Sciatic nerve (tissue), 2 donors: Measurements from ENCODE around the gene HIRA. TPM values are rescaled to one million over a fixed set of nuclear protein-coding genes. Genes with fewer than 3 reads are reported as not detected.

Source experiments
- ATAC-seq: fragments of 200-7000 bp; cut with Tn5 transposase; one replicate; pipeline ENCODE4 v1.9.1; 2020; ENCODE audit warnings: mild to moderate bottlenecking, moderate library complexity
- DNase-seq: peaks from one replicate; pipeline ENCODE4 v3.0.0-alpha.2; 2020; ENCODE audit warnings: low spot score
- intact Hi-C: fragments of 100-400 bp; cut with DNase I; formaldehyde crosslinking; loops from one replicate; pipeline ENCODE4 v1.14.2; 2022
- total RNA-seq: library from RNA; stranded (reverse); fragmentation: NEBNext Ultra II Directional; extraction: Animal tissue kit (Norgen Biotek cat#: 25700); gene quantifications from one replicate; pipeline ENCODE4 v1.2.1, GENCODE V29; 2021
- donor health status: DM: no; HTN: no; CAD: no.
- donor health status: DM: no; HTN: no; CAD: no.

HIRA gene
- total RNA-seq, 1 donor from 2014 or later = 26.2 TPM

DNA sequence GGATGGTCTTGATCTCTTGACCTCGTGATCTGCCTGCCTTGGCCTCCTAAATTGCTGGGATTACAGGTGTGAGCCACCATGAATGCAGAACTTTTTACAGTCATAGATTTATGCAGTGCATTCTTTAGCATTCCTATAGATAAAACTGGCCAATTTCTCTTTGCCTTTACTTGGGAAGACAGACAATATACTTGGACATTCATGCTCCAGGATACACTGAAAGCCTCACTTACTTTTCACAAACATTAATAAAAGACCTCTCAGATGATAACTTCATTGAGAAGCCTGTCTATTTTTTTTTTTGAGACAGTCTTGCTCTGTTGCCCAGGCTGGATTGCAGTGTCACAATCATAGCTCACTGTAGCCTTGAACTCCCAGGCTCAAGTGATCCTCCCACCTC is 127.7 kb downstream of the HIRA start:
- DNase-seq (no peak), ATAC-seq (no peak)
- intact Hi-C loops = no loop called here

DNA sequence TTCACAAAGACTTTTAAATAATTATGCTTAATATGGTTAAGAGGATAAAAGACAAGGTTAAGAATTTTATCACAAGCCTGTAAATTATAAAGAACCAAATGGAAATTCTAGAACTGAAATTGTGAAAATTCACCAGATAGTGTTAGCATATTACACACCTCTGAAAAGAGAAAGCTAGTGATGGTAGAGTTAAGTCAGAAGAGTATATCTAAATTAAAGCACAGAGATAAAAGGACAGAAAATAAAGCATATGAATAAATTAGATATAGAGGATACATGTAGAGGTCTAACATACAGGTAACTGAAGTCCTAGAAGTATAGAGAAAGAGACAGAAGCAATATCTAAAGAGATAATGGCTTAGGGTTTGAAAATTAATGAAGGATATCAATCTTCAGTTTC is 135.8 kb downstream of the HIRA start:
- intact Hi-C loops = no loop called here
- DNase-seq = no peak
- no peak for ATAC-seq

DNA sequence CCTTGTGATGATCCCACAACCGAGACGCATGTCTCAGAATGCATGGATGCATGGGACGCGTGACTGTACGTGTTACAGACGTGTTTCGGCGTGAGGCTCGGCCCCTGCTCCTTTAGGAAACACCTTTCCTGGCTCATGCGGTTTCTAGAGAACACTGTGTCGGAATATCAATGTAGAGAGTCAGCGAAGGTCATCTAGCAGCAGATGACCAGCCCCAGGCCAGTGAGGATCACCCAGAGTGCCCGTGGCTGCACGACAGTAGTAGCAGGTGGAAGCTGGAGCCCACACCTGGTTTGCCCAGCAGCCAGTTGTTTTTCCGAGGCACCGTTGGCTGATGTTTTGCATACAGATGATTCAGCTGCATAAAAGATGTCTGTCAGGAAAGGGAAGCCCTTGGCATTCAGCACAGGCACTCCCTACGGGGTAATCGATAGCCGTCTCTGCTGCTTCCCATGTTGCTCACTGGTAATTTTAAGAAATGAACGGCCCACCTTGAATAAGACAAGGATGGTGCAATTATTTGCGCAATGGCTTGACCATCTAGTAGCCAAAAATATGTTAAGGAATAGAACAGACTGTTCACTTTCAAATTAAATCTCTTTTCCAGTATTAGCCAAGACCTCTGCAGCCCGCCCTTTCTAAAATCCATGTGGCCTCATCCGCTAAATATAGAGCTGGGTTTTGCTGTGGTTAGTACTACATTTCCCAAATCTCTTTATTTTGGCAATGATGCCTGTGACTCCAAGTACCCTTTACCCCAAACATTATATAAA is 138.9 kb downstream of the HIRA start:
- intact Hi-C loops = no loop called here
- ATAC-seq = peak; percentile 79
- no peak for DNase-seq

DNA sequence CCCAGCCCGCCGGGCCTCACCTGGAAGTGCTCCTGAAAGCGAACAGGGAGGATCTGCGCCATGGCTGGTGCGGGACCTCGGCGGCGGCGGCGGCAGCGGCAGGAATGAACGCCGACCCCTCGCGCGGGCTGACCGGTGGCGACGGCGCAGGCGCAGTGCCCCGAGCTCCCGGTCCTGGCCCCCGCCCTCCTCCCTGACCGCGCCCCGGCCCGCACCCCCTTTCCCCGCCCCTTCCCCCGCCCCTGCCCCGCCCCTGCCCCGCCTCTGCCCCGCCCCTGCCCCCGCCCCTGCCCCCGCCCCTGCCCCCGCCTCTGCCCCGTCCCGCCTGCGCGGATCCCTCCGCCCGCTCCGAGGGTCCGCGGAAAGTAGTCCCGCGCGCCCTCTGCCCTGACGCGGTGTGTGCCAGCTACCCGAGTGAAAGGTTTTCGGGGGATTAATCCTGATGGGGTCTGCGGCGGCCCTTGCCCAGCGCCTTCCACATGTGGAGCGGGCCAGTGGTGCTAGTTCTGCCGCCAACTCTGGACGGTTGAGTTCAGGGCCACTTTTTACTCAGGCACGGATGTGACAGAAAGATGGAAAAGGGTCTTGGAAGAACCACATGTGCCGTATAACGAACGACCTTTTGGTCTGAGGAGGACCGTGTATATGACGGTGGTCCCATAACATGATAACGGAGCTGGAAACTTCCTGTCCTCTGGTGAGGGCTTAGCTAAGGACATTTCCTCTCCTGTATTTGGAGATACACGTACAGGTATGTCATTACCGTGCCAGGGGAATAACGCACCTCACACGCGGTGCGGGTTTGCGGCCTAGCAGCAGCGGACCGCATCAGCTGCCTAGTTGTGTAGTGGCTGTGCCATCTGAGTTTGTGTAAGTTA is 139.7 kb downstream of the HIRA start, which contains the start of gene CLTCL1:
CLTCL1 (minus strand) TSS at position 140 of the 878 bp plus-strand sequence; CDS start at position 62, 78 bp downstream.
- intact Hi-C loops = no loop called here
- ATAC-seq = peak; percentile 78
- peak; percentile 90 for DNase-seq

DNA sequence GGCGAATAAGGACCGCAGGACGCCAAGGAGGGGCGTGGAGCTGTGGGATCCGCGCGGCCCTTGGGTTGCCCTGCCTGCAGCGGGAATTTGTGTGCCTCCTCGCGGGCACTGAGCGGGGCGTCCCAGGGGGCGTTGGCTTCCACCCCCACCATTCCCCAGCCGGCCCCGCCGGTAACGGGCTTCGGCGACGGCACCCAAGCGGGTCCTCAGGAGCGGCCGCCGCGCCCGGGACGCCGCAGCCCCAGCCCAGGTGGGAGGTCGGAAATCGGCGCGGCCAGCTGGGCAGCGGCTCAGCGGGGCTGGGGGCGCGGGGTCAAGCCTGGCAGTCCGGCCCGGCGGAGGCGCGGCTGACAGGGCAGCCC is 140.3 kb downstream of the HIRA start:
- intact Hi-C loops = no loop called here
- ATAC-seq (no peak), DNase-seq (peak; percentile 73)

DNA sequence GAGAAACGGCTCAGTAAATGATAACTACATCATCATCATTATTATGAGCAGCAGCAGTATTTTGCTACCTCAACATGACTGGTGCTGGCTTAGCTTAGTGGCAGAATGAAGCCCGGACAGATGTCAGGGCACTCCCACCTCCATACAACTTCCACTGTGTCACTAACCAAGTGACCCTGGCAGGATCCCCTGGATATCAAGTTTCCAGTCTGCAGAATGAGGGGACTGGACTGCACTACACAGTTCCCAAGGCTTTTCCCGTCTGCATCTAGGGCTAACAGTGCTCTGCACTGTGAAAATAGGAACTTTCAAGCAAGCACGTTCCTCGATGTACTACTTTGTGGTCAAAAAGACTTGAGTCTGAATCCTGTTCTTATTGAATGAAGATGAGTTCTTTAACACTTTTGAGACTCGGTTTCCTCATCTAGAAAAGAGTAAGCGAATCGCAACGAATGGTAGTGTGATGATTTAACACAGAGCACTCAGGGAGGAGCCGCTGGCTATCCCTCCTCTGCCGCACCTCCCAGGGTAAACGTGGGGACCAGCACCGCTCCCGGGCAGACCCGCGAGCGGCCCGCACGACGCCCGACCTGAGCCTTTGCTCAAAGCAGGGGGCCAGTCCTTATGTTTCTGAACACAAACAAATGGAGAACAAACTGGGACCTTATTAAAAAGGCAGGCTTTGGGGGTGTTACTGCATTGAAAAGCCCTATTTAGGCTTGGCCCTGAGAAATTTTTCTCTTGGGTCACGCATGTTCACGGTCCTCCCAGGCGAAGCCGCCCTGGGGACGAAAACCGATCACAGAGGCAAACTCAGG is 140.9 kb downstream of the HIRA start:
- ATAC-seq (no peak), DNase-seq (no peak)
- intact Hi-C loops = no loop called here

DNA sequence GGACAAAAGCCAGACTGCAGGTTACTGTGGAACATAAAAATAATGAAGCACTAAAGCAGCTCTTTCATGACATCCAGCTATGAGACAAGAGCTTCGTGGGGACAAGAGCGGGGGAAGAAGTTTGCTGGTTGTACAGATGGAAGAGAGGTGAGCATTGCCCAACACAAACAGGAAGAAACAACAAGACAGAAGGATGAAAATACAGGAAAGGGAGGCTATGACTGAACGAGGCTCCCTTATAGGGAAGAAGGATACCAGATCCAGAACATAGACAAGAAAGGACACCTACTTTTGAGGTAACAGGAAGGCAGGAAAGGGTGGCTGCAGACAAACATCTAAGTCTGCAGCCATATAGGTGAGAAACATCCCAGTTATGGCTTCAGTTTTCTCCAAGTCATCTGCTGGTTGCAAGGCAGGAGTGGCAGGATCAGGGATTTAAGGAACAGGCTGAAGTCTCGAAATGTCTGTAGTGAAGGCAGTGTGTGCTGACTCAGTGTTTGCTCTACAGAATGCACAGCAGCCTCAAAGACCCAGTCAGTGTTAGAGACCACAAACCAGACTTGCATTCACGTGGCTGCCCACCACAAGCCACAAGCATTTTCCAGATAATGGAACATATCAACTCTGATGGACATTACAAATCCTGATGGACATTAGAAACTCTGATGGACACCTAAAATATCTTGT is 141.9 kb downstream of the HIRA start:
- ATAC-seq (no peak), DNase-seq (no peak)
- intact Hi-C loops = no loop called here

DNA sequence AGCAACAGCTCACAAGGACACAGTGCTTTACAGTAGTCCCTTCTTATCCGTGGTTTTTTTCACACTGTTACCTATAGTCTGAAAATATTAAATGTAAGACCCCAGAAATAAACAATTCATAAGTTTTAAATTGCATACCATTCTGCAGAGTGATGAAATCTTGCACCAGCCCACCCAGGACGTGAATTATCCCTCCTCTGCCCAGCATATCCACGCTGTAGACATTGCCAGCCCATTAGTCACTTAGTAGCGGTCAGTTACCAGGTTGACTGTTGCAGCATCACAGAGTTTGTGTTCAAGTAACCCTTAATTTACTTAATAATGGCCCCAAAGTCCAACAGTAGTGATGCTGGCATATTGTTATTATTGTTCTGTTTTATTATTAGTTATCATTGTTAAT is 143.6 kb downstream of the HIRA start:
- DNase-seq = no peak
- ATAC-seq = no peak
- intact Hi-C loops = no loop called here

DNA sequence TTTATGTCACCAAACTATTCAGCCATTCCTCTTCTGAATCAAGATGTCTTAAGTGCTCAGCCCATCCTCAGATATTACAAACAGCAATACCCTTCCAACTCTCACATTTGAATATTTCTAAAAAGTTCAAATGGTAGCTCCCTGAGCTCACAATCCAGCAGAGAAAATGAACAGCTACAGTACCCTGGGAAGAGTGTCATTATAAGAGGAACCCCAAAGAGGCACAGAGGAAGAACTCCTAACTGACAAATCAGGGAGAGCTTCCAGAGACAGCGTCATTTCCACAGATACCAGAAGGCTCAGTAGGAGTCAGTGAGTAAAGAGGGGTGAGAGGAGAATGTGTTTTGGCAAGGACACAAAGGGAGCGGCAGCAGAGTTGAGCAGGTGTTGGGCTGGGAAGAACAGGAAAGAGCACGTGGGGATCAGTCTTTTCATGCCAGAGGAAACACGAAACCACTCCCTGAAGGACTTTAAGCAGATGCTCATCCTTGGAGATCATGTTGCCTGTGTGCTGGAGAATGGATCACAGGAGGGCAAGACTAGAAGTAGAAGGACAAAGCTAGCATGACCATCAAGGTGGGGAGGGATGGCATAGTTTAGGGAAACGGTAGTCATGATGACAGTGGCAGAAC is 144.3 kb downstream of the HIRA start:
- intact Hi-C loops = no loop called here
- no peak for DNase-seq
- ATAC-seq = peak; percentile 63

DNA sequence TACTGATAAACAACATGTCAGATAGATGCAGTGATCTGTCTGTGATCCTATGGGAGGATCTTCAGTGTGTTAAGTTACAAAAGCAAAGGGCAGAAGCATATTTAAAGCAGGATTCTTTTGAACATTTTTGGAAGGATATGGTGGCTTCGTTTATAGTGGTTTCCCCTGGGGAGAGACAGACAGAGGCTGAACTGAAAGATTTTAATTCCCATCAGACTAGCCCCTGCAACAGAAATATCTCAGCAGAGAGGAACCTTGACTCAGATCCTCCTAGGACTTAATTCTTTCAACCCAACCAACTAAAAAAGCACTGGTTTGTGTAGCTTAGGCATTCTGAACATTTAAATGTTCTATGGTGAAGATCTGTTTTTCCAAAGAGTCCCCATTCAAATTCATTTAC is 145.7 kb downstream of the HIRA start:
- ATAC-seq = no peak

More for the DNA sequence above, 145.7 kb downstream of the HIRA start:
- no peak for DNase-seq
- intact Hi-C loops = no loop called here

Other genes starting within 250 kb of the HIRA start
- gene CLTCL1, start 140.0 kb downstream of the HIRA start, total RNA-seq = 14.2 TPM
- gene MRPL40, start 812 bp upstream of the HIRA start, total RNA-seq = 18.7 TPM
- 43.8 TPM for gene C22orf39, start 16.0 kb upstream of the HIRA start, total RNA-seq
- 41.5 TPM for gene UFD1, start 47.5 kb upstream of the HIRA start, total RNA-seq
- gene CDC45, start 48.2 kb upstream of the HIRA start, total RNA-seq = not detected
- gene CLDN5, start 92.7 kb upstream of the HIRA start, total RNA-seq = 136 TPM